B cell (primary cell): ENCODE data around the gene AFF3.

ENCODE experiments used
- CTCF ChIP-seq: fragments of 200-600 bp; IDR thresholded peaks from one replicate; pipeline ENCODE4 v1.8.0; 2022; ENCODE audit warnings: antibody characterized with exemption, mild to moderate bottlenecking
- EZH2 ChIP-seq: IDR thresholded peaks from 2 replicates; pipeline ENCODE4 v1.6.1; 2012; ENCODE audit warnings: borderline replicate concordance, low read depth, mild to moderate bottlenecking, moderate library complexity, low read length; ENCODE audit not compliant: insufficient read depth, poor library complexity, severe bottlenecking

GRCh38 chr2:99608861-99609260 is 533.5 kb downstream of the AFF3 start:
- no peak for TF ChIP-seq CTCF
- TF ChIP-seq EZH2: no peak
